NCI-H1694 treated with DMSO at 0.1 percent for 48 hours (cell line): ENCODE results near the gene PRTFDC1.
"Not testable (repeated sequence)": the region's sequence is repeated elsewhere in the genome, so short reads cannot be mapped to it uniquely, and the experiment has no call there.

Experiments
- DNase-seq: peaks from one replicate; lab custom pipeline; 2025; lab: John Stamatoyannopoulos, UW

PRTFDC1 gene

GRCh38 chr10:24965051-24965450 lies 12.6 kb upstream of the PRTFDC1 start:
- DNase-seq: no peak

- no peak for DNase-seq
These were observed 11.2 kb upstream of the PRTFDC1 start for GRCh38 chr10:24963521-24964041.

GRCh38 chr10:24962995-24963394 lies 10.6 kb upstream of the PRTFDC1 start:
- no peak for DNase-seq

GRCh38 chr10:24961582-24961981 lies 9.2 kb upstream of the PRTFDC1 start:
- DNase-seq: no peak

- no peak for DNase-seq
These were observed 7.0 kb upstream of the PRTFDC1 start for GRCh38 chr10:24959382-24959730.

GRCh38 chr10:24958721-24959381 lies 6.4 kb upstream of the PRTFDC1 start:
- DNase-seq: no peak

GRCh38 chr10:24958091-24958720 lies 5.8 kb upstream of the PRTFDC1 start:
- DNase-seq: no peak

GRCh38 chr10:24957624-24958051 lies 5.2 kb upstream of the PRTFDC1 start:
- not testable (repeated sequence) for DNase-seq

GRCh38 chr10:24953675-24954074 lies 1.3 kb upstream of the PRTFDC1 start:
- no peak for DNase-seq

- DNase-seq: peak; percentile 43
These were observed 570 bp upstream of the PRTFDC1 start for GRCh38 chr10:24952707-24953645.

GRCh38 chr10:24951201-24952142 lies 934 bp downstream of the PRTFDC1 start:
- peak; percentile 17 for DNase-seq

GRCh38 chr10:24950439-24950838 lies 2.0 kb downstream of the PRTFDC1 start:
- DNase-seq: no peak

- no peak for DNase-seq
These were observed 2.8 kb downstream of the PRTFDC1 start for GRCh38 chr10:24949616-24950015.

GRCh38 chr10:24947304-24948097 lies 4.9 kb downstream of the PRTFDC1 start:
- no peak for DNase-seq

GRCh38 chr10:24944512-24945255 lies 7.7 kb downstream of the PRTFDC1 start:
- no peak for DNase-seq

GRCh38 chr10:24938525-24938924 lies 13.9 kb downstream of the PRTFDC1 start:
- no peak for DNase-seq

- DNase-seq: no peak
These were observed 14.3 kb downstream of the PRTFDC1 start for GRCh38 chr10:24938076-24938475.

- no peak for DNase-seq
These were observed 16.7 kb downstream of the PRTFDC1 start for GRCh38 chr10:24935504-24936292.

GRCh38 chr10:24931236-24931635 lies 21.2 kb downstream of the PRTFDC1 start:
- DNase-seq: no peak
